T-helper 2 cell (primary cell): Measurements from ENCODE around the gene ASCL1.

ENCODE experiments used
- DNase-seq, 5 experiments: peaks; one replicate each; pipeline versions ENCODE4 v3.0.0 to v3.0.0-alpha.2; 2012 to 2022
- total RNA-seq, 2 donors: gene quantifications; one replicate each; lab custom pipeline; 2026; lab: John Stamatoyannopoulos, UW

ASCL1 gene
- total RNA-seq = 0 reads per million in 2 donors

GRCh38 chr12:102957339-102958050 is at the start of gene ASCL1:
TSS of gene ASCL1 (plus strand) at chr12:102957674. CDS start at chr12:102958245, 571 bp downstream.
- DNase-seq = peak in 1 of 5 experiments; percentile 57

- no peak for DNase-seq
These were observed 49.6 kb upstream of the ASCL1 start for GRCh38 chr12:102907918-102908317.

GRCh38 chr12:102910137-102910536 is 47.3 kb upstream of the ASCL1 start:
- no peak for DNase-seq

- no peak for DNase-seq
These were observed 46.7 kb upstream of the ASCL1 start for GRCh38 chr12:102910792-102911191.

GRCh38 chr12:102911320-102911719 is 46.2 kb upstream of the ASCL1 start:
- no peak for DNase-seq

GRCh38 chr12:102912258-102912657 is 45.2 kb upstream of the ASCL1 start:
- no peak for DNase-seq

- no peak for DNase-seq
These were observed 43.8 kb upstream of the ASCL1 start for GRCh38 chr12:102913453-102914226.

GRCh38 chr12:102916252-102917025 is 41.0 kb upstream of the ASCL1 start:
- DNase-seq = no peak

GRCh38 chr12:102917026-102917787 is 40.3 kb upstream of the ASCL1 start, which contains the start of gene PAH:
TSS of gene PAH (minus strand) at chr12:102917244. CDS start at chr12:102917130, 114 bp downstream.
- DNase-seq = peak in 2 of 5 experiments; percentile 4 to 29

- no peak for DNase-seq
These were observed 38.6 kb upstream of the ASCL1 start for GRCh38 chr12:102918840-102919239.

GRCh38 chr12:102920271-102920670 is 37.2 kb upstream of the ASCL1 start:
- DNase-seq = no peak

GRCh38 chr12:102921240-102921639 is 36.2 kb upstream of the ASCL1 start:
- no peak for DNase-seq

GRCh38 chr12:102927220-102927619 is 30.3 kb upstream of the ASCL1 start:
- DNase-seq = no peak

GRCh38 chr12:102933168-102933567 is 24.3 kb upstream of the ASCL1 start:
- DNase-seq = no peak

- no peak for DNase-seq
These were observed 18.4 kb upstream of the ASCL1 start for GRCh38 chr12:102939059-102939458.

GRCh38 chr12:102939670-102940222 is 17.7 kb upstream of the ASCL1 start:
- DNase-seq = no peak

GRCh38 chr12:102946042-102946441 is 11.4 kb upstream of the ASCL1 start:
- DNase-seq = no peak

GRCh38 chr12:102948941-102949352 is 8.5 kb upstream of the ASCL1 start:
- peak in 3 of 5 experiments; percentile 19 to 38 (median 22) for DNase-seq

GRCh38 chr12:102950107-102950949 is 7.1 kb upstream of the ASCL1 start:
- no peak for DNase-seq

- DNase-seq = no peak
These were observed 6.4 kb upstream of the ASCL1 start for GRCh38 chr12:102950950-102951619.
